NCI-H1092 treated with DMSO at 0.1 percent for 48 hours (cell line): ENCODE measurements around the gene AP1S3.
A peak's percentile ranks its signal among the peaks of the same experiment; 100 is the strongest.
"Not testable (repeated sequence)": the region's sequence is repeated elsewhere in the genome, so short reads cannot be mapped to it uniquely, and the experiment has no call there.

Experiments used
- DNase-seq: peaks from one replicate; lab custom pipeline; 2025; lab: John Stamatoyannopoulos, UW

AP1S3 gene

DNA sequence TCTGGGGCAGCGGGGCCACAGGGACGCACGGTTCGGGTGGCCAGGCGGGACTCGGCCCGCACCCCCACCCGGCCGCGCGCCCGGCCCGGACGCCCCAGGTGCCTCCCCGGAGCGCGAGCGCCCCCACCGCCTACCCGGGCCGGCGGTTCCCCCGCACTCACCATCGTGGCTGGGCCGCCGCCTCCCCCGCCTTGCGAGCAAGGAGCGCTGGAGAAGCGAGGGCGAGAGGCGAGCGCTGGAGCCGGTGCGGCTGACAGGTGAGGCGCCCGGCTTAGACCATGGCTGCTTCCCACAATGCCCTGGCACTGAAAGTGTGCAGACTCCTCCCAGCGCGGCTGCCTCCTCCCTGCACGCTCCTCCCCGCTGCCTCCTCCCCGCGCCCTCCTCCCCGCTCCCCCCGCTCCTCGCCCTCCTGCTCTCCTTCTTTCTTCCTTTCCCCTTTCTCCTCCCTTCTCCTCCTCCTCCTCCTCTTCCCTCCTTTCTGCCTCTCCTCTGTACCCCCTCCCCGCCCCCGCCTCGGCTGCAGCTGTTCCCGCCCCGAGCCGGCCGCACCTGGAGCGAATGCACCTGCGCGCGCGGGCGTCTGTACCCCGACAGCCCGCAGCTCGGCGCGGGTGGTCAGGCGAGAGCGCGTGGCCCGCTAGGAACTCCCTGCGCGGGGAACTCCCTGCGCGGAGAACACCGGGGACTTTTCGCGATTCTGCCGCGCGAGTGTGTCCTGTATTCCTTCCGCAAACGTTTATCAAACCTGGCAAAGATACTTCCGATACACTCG is at the start of gene AP1S3:
TSS of gene AP1S3 (minus strand) at position 296 of the 775 bp plus-strand sequence. CDS start at position 164, 132 bp downstream.
- DNase-seq, result peak; percentile 70

GRCh38 chr2:223887127-223887526 is 49.7 kb upstream of the AP1S3 start:
- no peak for DNase-seq

GRCh38 chr2:223886726-223887125 is 49.3 kb upstream of the AP1S3 start:
- no peak for DNase-seq

DNA sequence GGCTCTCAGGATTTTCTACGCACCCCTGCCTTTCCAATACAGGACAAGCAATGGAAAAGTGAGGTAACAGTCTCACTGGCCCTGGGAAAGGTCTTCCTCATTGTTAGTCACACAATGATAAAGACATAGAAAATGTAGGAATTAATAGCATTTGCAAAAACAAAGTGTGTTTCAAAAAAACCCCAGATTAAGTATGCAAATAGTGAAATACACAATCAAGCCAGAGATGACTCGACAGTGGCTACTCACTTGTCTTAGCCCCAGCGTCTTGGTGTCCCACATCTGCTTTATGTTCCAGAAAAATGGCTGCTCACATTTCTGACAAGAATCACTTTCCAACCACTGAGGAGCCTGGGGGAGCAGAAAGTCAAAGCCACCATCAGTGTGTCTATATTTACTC is 47.0 kb upstream of the AP1S3 start:
- no peak for DNase-seq

DNA sequence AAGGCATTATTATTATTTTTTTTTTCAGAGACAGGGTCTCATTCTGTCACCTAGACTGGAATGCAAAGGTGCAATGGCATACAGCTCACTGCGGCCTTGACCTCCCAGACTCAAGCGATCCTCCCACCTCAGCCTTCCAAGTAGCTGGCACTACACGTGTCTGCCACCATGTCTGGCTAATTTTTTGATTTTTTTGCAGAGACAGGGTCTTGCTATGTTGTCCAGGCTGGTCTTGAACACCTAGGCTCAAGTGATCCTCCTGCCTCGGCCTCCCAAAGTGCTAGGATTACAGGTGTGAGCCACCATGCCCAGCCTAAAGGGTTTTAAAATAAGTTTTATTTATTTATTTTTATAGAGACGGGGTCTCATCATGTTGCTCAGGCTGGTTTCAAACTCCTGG is 45.3 kb upstream of the AP1S3 start:
- no peak for DNase-seq

- DNase-seq, result no peak
Observed at GRCh38 chr2:223880796-223881195, 43.4 kb upstream of the AP1S3 start.

DNA sequence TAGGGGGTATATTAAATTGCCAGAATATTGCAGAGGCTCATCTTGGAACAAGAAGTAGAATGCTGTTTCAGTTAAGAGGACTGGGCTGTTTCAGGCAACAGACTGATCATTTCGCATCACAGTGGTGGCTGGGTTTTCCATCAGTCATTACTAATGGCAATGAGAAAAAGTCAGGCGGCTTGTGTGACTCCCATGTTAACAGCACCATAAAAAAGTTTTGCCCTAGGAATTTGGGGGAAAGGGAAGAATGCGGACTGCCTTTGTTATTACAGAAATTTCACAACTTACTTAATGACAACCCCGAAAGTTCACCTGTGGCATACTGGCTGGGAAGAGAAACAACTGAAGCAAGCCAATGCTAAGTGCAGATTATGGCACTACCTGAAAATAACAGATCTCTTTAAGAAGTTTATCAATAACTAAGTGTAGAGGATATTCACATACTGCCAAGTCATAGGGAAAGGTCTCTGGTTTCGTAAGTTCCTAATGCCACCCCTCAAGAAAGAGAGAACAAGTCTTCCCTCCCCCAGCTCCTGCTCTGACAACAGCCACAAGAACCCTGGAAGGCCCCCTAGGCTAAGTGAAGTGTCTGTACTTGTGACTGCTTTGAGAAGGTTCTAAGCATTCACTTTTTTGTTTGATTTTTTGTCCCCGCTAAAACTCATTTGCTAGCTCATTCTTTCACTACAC is 40.5 kb upstream of the AP1S3 start:
- no peak for DNase-seq

GRCh38 chr2:223873672-223874071 is 36.3 kb upstream of the AP1S3 start:
- no peak for DNase-seq

GRCh38 chr2:223872772-223873171 is 35.4 kb upstream of the AP1S3 start:
- DNase-seq, result not testable (repeated sequence)

GRCh38 chr2:223871661-223872060 is 34.3 kb upstream of the AP1S3 start:
- DNase-seq, result not testable (repeated sequence)

DNA sequence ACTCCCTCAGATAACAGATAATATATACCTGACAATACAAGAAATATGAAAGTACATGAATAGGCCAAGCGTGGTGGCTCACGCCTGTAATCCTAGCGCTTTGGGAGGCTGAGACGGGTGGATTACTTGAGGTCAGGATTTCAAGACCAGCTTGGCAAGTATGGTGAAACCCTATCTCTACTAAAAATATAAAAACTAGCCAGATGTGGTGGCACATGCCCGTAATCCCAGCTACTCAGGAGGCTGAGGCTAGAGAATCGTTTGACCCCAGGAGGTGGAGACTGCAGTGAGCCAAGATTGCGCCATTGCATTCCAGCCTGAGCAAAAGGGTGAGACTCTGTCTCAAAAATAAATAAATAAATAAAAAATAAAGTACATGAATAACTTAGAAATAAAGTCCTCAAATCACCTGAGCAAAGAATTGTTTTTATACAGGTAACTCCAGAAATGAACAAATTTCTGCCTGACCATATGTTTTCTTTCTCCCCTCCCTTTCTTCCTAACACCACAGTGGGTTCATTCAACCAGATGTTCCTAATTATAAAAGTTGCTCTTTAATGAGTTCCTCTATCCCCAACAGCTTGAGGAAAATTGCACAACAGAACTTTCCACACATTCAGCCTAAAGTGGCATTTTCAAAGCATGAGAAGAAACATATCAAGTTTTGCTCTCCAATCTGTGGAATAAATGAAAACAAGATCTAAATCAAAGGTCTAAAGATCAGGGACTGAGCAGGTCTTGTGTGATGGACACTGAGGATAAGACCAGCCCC is 33.6 kb upstream of the AP1S3 start:
- no peak for DNase-seq

GRCh38 chr2:223868005-223868404 is 30.6 kb upstream of the AP1S3 start:
- DNase-seq, result no peak

GRCh38 chr2:223865907-223866508 is 28.6 kb upstream of the AP1S3 start:
- DNase-seq, result no peak

DNA sequence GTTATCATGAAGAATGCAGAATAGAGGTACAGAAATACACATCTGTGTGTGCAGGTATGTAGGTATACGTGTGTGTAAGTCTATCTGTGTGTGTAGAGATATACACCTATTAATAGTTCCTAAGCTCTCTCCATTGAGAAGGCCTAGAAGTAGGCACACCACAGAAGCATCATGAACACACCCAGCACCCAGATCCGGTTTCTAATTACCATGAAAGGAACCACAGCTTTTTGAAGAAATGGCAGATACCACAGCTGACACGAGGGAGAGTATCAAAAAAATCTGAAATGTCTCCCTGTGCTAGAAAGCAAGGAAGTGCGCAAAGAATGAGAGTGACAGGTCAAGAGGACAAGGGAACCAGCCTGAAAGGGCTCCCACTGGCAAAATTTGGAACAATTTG is 27.7 kb upstream of the AP1S3 start:
- no peak for DNase-seq

GRCh38 chr2:223863491-223863890 is 26.1 kb upstream of the AP1S3 start:
- DNase-seq, result no peak

DNA sequence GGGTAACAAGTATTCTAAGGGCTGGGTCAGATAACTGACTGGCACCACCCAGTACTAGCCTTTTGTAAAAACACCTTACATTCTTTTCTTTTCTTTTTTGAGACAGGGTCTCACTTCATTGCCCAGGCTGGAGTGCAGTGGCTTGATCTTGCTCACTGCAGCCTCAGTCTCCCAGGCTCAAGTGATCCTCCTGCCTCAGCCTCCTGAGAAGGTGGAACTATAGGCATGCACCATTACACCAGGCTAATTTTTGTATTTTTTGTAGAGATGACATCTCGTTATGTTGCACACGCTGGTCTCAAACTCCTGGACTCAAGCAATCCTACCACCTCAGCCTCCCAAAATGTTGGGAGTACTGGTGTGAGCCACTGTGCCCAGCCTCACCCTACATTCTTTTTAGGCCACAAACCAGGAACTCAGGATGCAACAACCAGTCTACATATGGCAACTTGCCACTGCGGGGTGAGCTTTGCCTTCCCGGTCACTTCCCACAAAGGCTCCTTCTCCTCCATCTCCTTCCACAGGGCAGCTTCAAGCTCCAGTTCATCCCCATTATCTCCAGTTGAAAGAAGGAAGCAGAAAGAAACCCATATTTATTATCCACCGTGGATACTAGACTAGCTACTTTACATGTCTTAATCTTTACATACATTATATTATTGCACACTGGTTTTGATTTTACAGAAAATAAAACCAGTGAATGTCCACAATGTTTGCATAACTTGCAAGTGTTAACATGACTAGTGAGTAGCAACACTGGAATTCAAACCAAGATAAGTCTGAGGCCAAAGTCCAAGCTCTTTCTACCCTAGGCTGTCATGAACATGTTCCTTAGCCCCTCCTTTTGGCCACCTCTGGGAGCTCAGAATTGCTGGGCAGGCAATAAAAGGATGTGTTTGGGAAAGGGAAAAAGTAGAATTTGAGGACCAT is 23.7 kb upstream of the AP1S3 start:
- no peak for DNase-seq

GRCh38 chr2:223859070-223859469 is 21.7 kb upstream of the AP1S3 start:
- no peak for DNase-seq

- no peak for DNase-seq
Observed at GRCh38 chr2:223856584-223856983, 19.2 kb upstream of the AP1S3 start.

- no peak for DNase-seq
Observed at GRCh38 chr2:223856021-223856420, 18.6 kb upstream of the AP1S3 start.

- DNase-seq, result no peak
Observed at GRCh38 chr2:223855426-223855825, 18.0 kb upstream of the AP1S3 start.

DNA sequence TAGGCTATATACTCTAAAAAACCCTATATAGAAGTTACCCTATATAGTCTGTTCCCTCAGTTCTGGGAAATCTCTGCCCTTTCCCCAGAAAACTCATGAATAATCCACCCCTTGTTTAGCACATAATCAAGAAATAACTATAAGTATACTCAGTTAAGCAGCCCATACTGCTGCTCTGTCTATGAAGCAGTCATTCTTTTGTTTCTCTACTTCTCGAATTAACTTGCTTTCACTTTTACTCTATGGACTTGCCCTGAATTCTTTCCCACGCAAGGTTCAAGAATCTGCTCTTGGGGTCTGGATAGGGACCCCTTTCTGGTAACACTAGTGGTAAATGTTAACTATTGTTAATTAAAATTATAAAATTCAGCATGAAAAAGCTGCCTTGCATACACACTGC is 17.4 kb upstream of the AP1S3 start:
- no peak for DNase-seq
